Measurements from ENCODE around the gene MYO5B. TPM values are rescaled to one million over a fixed set of nuclear protein-coding genes. Genes with fewer than 3 reads are reported as not detected.

Gene MYO5B
- polyA plus RNA-seq, 1 of the 3 experiments (the other 2 are of a cell fraction) = 1.3 TPM

DNA sequence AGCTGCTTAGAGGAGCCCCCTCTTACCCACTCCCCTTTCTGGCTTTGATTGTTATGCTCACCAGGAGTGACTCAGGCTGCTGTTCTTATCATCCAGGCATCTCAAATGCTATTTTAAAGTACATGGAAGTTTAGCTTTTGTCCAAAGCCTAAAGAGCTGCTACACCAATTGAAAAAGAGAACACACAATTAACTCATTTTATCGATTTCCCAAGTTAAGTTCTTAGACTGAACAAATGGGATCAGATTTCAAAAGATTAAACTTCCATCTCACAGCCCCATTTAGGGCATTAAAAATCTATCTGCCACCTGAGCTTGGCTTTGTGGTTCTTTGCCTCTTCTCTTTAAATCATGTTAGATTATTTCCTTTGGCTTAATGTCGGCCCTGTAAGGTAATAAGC is 81.2 kb downstream of the MYO5B start:
- POLR2A ChIA-PET = no interaction called here
- Histone ChIP-seq H3K27ac (ENCODE audit: low read depth in 2 of 2, low read length in 1 of 2) (no peak overlapping the region), H2AFZ (ENCODE audit: low read depth) (no peak overlapping the region), H3K4me1 (ENCODE audit: control insufficient read depth in 1 of 2, insufficient read depth in 2 of 2, low read depth in 1 of 2, low read length in 1 of 2) (no peaks in the 10 kb centered on the region), H3K9me2 (no peaks in the 10 kb centered on the region), H3K4me2 (no peak overlapping the region), H3K79me2 (ENCODE audit: insufficient read depth) (no peaks in the 10 kb centered on the region), H4K20me1 (ENCODE audit: insufficient read depth) (no peaks in the 10 kb centered on the region), H3K36me3 (replicated peaks in 1 of 2; ENCODE audit: control insufficient read depth in 1 of 2, insufficient read depth in 2 of 2, low read length in 1 of 2) (no peaks in the 10 kb centered on the region), H3K9me3 (no peaks in the 10 kb centered on the region), H3F3A (replicated peaks; ENCODE audit: insufficient read depth) (no peaks in the 10 kb centered on the region), H3K4me3 (ENCODE audit: low read depth in 2 of 2, low read length in 1 of 2) (no peak overlapping the region), H3K27me3 (ENCODE audit: insufficient read depth) (no peaks in the 10 kb centered on the region; the same call in 1 of the 2 replicates), H3K9ac (no peak overlapping the region)
- TF ChIP-seq FOXJ3 (CRISPR knock-in tag; IDR thresholded peaks at IDR 0.05) (no peak), MAX (IDR thresholded peaks at IDR 0.05; ENCODE audit: low read depth) (no peak), NRF1 (IDR thresholded peaks at IDR 0.05; ENCODE audit: low read depth, low read length) (no peak), ELF1 (IDR thresholded peaks at IDR 0.05) (no peak)
- WGBS (ENCODE audit: low lambda C conversion rate) = 4% methylated on average over 2 of the region's 2 CpGs
- no peak for DNase-seq
- CTCF ChIA-PET = interaction anchor here (0.9 kb wide), 1 partner anchor 243 kb away, joined by 3 read pairs; no protein-coding TSS in a partner anchor

- Histone ChIP-seq H3K4me1 (ENCODE audit: control insufficient read depth in 1 of 2, insufficient read depth in 2 of 2, low read depth in 1 of 2, low read length in 1 of 2) (no peaks in the 10 kb centered on the region), H3F3A (replicated peaks; ENCODE audit: insufficient read depth) (no peaks in the 10 kb centered on the region), H3K9me3 (no peaks in the 10 kb centered on the region), H3K36me3 (replicated peaks in 1 of 2; ENCODE audit: control insufficient read depth in 1 of 2, insufficient read depth in 2 of 2, low read length in 1 of 2) (no peaks in the 10 kb centered on the region), H3K79me2 (ENCODE audit: insufficient read depth) (no peaks in the 10 kb centered on the region), H3K9me2 (no peaks in the 10 kb centered on the region), H4K20me1 (ENCODE audit: insufficient read depth) (no peaks in the 10 kb centered on the region), H3K4me3 (ENCODE audit: low read depth in 2 of 2, low read length in 1 of 2) (no peak overlapping the region), H3K27ac (ENCODE audit: low read depth in 2 of 2, low read length in 1 of 2) (no peak overlapping the region), H2AFZ (ENCODE audit: low read depth) (no peak overlapping the region), H3K9ac (no peak overlapping the region), H3K4me2 (no peak overlapping the region), H3K27me3 (ENCODE audit: insufficient read depth) (no peaks in the 10 kb centered on the region)
- WGBS (ENCODE audit: low lambda C conversion rate) = 8% methylated on average over 1 of the region's 1 CpG
- TF ChIP-seq JUND (IDR thresholded peaks at IDR 0.05) (no peak), NFIC (IDR thresholded peaks at IDR 0.05; ENCODE audit: borderline replicate concordance) (no peak), EP300 (IDR thresholded peaks at IDR 0.05; ENCODE audit: borderline replicate concordance in 1 of 2, low read depth in 1 of 2, low read length in 1 of 2) (no peak), FOXJ3 (CRISPR knock-in tag; IDR thresholded peaks at IDR 0.05) (no peak), RAD21 (IDR thresholded peaks at IDR 0.05; ENCODE audit: low read length) (no peak), REST (IDR thresholded peaks at IDR 0.05; ENCODE audit: low read depth, low read length) (no peak), RCOR1 (IDR thresholded peaks at IDR 0.05; ENCODE audit: low read length) (no peak), USF1 (IDR thresholded peaks at IDR 0.05; ENCODE audit: borderline replicate concordance, low read depth) (no peak), RFX5 (IDR thresholded peaks at IDR 0.05; ENCODE audit: low read length) (no peak), RXRA (IDR thresholded peaks at IDR 0.05; ENCODE audit: borderline replicate concordance, low read depth) (no peak), FOSL2 (IDR thresholded peaks at IDR 0.05; ENCODE audit: borderline replicate concordance, low read depth) (no peak), MAX (IDR thresholded peaks at IDR 0.05; ENCODE audit: low read depth) (no peak), YY1 (IDR thresholded peaks at IDR 0.05; ENCODE audit: low read depth) (no peak), TEAD4 (IDR thresholded peaks at IDR 0.05; ENCODE audit: borderline replicate concordance, insufficient read depth) (no peak), ELF1 (IDR thresholded peaks at IDR 0.05) (no peak)
- TF ChIP-seq, protein P1, sequence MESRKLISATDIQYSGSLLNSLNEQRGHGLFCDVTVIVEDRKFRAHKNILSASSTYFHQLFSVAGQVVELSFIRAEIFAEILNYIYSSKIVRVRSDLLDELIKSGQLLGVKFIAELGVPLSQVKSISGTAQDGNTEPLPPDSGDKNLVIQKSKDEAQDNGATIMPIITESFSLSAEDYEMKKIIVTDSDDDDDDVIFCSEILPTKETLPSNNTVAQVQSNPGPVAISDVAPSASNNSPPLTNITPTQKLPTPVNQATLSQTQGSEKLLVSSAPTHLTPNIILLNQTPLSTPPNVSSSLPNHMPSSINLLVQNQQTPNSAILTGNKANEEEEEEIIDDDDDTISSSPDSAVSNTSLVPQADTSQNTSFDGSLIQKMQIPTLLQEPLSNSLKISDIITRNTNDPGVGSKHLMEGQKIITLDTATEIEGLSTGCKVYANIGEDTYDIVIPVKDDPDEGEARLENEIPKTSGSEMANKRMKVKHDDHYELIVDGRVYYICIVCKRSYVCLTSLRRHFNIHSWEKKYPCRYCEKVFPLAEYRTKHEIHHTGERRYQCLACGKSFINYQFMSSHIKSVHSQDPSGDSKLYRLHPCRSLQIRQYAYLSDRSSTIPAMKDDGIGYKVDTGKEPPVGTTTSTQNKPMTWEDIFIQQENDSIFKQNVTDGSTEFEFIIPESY (IDR thresholded peaks at IDR 0.05; ENCODE audit: borderline replicate concordance, low read depth) = no peak
- TF ChIP-seq, protein P2, sequence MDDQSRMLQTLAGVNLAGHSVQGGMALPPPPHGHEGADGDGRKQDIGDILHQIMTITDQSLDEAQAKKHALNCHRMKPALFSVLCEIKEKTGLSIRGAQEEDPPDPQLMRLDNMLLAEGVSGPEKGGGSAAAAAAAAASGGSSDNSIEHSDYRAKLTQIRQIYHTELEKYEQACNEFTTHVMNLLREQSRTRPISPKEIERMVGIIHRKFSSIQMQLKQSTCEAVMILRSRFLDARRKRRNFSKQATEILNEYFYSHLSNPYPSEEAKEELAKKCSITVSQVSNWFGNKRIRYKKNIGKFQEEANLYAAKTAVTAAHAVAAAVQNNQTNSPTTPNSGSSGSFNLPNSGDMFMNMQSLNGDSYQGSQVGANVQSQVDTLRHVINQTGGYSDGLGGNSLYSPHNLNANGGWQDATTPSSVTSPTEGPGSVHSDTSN (IDR thresholded peaks at IDR 0.05) = no peak
- TF ChIP-seq, protein P3, sequence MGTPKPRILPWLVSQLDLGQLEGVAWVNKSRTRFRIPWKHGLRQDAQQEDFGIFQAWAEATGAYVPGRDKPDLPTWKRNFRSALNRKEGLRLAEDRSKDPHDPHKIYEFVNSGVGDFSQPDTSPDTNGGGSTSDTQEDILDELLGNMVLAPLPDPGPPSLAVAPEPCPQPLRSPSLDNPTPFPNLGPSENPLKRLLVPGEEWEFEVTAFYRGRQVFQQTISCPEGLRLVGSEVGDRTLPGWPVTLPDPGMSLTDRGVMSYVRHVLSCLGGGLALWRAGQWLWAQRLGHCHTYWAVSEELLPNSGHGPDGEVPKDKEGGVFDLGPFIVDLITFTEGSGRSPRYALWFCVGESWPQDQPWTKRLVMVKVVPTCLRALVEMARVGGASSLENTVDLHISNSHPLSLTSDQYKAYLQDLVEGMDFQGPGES (IDR thresholded peaks at IDR 0.05; ENCODE audit: low read depth, low read length) = no peak
- CTCF ChIA-PET = interaction anchor here (1.2 kb wide), 1 partner anchor 31 kb away, joined by 3 read pairs; no protein-coding TSS in a partner anchor
- DNase-seq = no peak
- POLR2A ChIA-PET = no interaction called here
Measured at GRCh38 chr18:50111398-50111797, 83.5 kb downstream of the MYO5B start.

Data from SK-N-SH (cell line).